ENCODE measurements around the gene POLG.

POLG gene

GRCh38 chr15:89377024-89377841, 42.6 kb upstream of the POLG start:
- Histone ChIP-seq H3K4me3 (ENCODE audit: insufficient read depth, low read depth, low read length, poor library complexity, severe bottlenecking) (no peak overlapping the region), H3K9me3 (ENCODE audit: control insufficient read depth, low read length) (no peaks in the 10 kb centered on the region), H3K4me1 (ENCODE audit: control insufficient read depth, insufficient read depth, low read length, poor library complexity, severe bottlenecking) (peaks cover 4% of the 10 kb centered on the region), H3K27me3 (replicated peaks; ENCODE audit: control insufficient read depth, insufficient read depth, low read length, poor library complexity, severe bottlenecking) (peaks cover 57% of the 10 kb centered on the region), H3K36me3 (ENCODE audit: control insufficient read depth, insufficient read depth, low read length) (no peaks in the 10 kb centered on the region), H3K27ac (ENCODE audit: insufficient read depth, low read length, poor library complexity, severe bottlenecking) (no peak overlapping the region)
- DNase-seq, result no peak

DNA sequence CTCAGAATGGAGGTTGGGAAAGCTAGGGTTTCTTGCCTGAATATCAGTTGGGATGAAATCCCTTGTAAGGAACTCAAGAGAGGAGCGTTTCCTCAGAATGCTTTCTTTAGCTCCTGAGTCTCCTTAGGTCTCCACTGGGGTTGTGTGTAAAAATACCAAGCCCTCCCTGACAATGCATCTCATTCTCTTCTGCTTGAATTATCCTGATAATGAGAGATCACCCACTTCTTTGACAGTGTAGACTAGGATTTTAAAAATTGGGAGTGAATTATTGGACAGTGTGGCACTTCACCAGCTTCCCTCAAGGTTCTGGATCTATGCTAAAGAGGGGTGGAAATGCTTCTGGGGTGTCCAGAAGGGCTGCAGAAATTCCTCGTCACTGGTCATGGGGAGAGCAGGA, 41.8 kb upstream of the POLG start:
- no peak for DNase-seq
- Histone ChIP-seq H3K27ac (ENCODE audit: insufficient read depth, low read length, poor library complexity, severe bottlenecking) (no peak overlapping the region), H3K4me1 (ENCODE audit: control insufficient read depth, insufficient read depth, low read length, poor library complexity, severe bottlenecking) (peaks cover 4% of the 10 kb centered on the region), H3K27me3 (replicated peaks; ENCODE audit: control insufficient read depth, insufficient read depth, low read length, poor library complexity, severe bottlenecking) (peaks cover 64% of the 10 kb centered on the region), H3K9me3 (ENCODE audit: control insufficient read depth, low read length) (no peaks in the 10 kb centered on the region), H3K36me3 (ENCODE audit: control insufficient read depth, insufficient read depth, low read length) (no peaks in the 10 kb centered on the region), H3K4me3 (ENCODE audit: insufficient read depth, low read depth, low read length, poor library complexity, severe bottlenecking) (no peak overlapping the region)

DNA sequence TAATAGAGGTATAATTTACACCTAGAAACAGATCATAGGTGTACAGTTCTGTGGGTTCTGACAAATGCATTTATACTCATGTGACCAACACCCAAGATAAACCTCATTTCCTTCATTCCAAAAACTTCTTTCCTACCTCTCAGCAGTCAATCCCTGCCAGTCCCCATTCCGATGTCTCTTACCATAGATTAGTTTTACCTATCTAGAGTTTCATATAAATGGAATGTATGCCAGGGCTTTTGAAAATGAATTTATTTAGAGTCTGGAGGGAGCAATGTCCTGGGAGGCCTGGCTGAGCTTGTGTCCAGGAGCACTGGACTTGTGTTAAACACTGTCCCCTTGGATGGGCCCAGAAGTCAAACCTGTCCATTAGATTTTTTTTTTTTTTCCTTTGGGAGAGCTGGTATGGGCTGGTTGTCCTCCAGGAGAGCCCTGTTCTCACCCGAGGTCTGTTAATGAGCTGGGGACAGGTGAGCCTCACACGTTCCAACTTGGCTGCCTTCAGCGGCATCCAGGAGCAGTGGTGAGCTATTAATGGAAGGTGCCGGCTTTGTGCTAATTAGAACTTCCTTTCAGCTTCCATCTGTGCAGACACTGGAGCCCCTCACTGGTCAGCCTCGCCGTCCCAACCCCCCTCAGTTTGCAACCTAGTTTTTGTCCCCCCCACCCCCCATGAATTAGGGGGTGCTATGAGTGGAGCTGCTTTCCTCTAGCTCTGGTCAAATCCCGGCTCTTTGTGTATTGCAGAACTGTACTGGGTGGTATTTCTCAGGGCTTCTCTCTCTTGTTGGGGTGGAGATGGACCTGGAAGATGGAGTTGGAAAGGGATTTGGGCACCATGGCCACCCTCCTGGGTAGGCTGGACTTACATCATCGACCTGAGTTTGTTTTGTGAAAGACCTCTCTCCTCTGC, 40.7 kb upstream of the POLG start:
- Histone ChIP-seq H3K4me3 (ENCODE audit: insufficient read depth, low read depth, low read length, poor library complexity, severe bottlenecking) (no peak overlapping the region), H3K27me3 (replicated peaks; ENCODE audit: control insufficient read depth, insufficient read depth, low read length, poor library complexity, severe bottlenecking) (peaks cover 69% of the 10 kb centered on the region), H3K27ac (ENCODE audit: insufficient read depth, low read length, poor library complexity, severe bottlenecking) (no peak overlapping the region), H3K36me3 (ENCODE audit: control insufficient read depth, insufficient read depth, low read length) (no peaks in the 10 kb centered on the region), H3K9me3 (ENCODE audit: control insufficient read depth, low read length) (no peaks in the 10 kb centered on the region), H3K4me1 (ENCODE audit: control insufficient read depth, insufficient read depth, low read length, poor library complexity, severe bottlenecking) (peaks cover 4% of the 10 kb centered on the region)
- DNase-seq, result no peak

- Histone ChIP-seq H3K4me3 (ENCODE audit: insufficient read depth, low read depth, low read length, poor library complexity, severe bottlenecking) (no peak overlapping the region), H3K36me3 (ENCODE audit: control insufficient read depth, insufficient read depth, low read length) (no peaks in the 10 kb centered on the region), H3K4me1 (ENCODE audit: control insufficient read depth, insufficient read depth, low read length, poor library complexity, severe bottlenecking) (peaks cover 4% of the 10 kb centered on the region), H3K9me3 (ENCODE audit: control insufficient read depth, low read length) (no peaks in the 10 kb centered on the region), H3K27me3 (replicated peaks; ENCODE audit: control insufficient read depth, insufficient read depth, low read length, poor library complexity, severe bottlenecking) (peaks cover 69% of the 10 kb centered on the region), H3K27ac (ENCODE audit: insufficient read depth, low read length, poor library complexity, severe bottlenecking) (no peak overlapping the region)
- no peak for DNase-seq
Measured at GRCh38 chr15:89374086-89374981, 39.7 kb upstream of the POLG start.

GRCh38 chr15:89372069-89372935, 37.7 kb upstream of the POLG start:
- no peaks in the 10 kb centered on the region for H3K9me3 ChIP-seq (ENCODE audit: control insufficient read depth, low read length)
- no peak for DNase-seq
- H3K27ac ChIP-seq (ENCODE audit: insufficient read depth, low read length, poor library complexity, severe bottlenecking), result no peak overlapping the region
- no peak overlapping the region for H3K4me3 ChIP-seq (ENCODE audit: insufficient read depth, low read depth, low read length, poor library complexity, severe bottlenecking)
- peaks cover 72% of the 10 kb centered on the region for H3K27me3 ChIP-seq (replicated peaks; ENCODE audit: control insufficient read depth, insufficient read depth, low read length, poor library complexity, severe bottlenecking)
- peaks cover 3% of the 10 kb centered on the region for H3K4me1 ChIP-seq (ENCODE audit: control insufficient read depth, insufficient read depth, low read length, poor library complexity, severe bottlenecking)
- no peaks in the 10 kb centered on the region for H3K36me3 ChIP-seq (ENCODE audit: control insufficient read depth, insufficient read depth, low read length)

GRCh38 chr15:89371228-89372044, 36.8 kb upstream of the POLG start:
- H3K4me3 ChIP-seq (ENCODE audit: insufficient read depth, low read depth, low read length, poor library complexity, severe bottlenecking), result no peak overlapping the region
- peaks cover 72% of the 10 kb centered on the region for H3K27me3 ChIP-seq (replicated peaks; ENCODE audit: control insufficient read depth, insufficient read depth, low read length, poor library complexity, severe bottlenecking)
- no peaks in the 10 kb centered on the region for H3K36me3 ChIP-seq (ENCODE audit: control insufficient read depth, insufficient read depth, low read length)
- peaks cover 4% of the 10 kb centered on the region for H3K4me1 ChIP-seq (ENCODE audit: control insufficient read depth, insufficient read depth, low read length, poor library complexity, severe bottlenecking)
- no peaks in the 10 kb centered on the region for H3K9me3 ChIP-seq (ENCODE audit: control insufficient read depth, low read length)
- no peak for DNase-seq
- H3K27ac ChIP-seq (ENCODE audit: insufficient read depth, low read length, poor library complexity, severe bottlenecking), result no peak overlapping the region

GRCh38 chr15:89370978-89371227, 36.3 kb upstream of the POLG start:
- peaks cover 4% of the 10 kb centered on the region for H3K4me1 ChIP-seq (ENCODE audit: control insufficient read depth, insufficient read depth, low read length, poor library complexity, severe bottlenecking)
- H3K27ac ChIP-seq (ENCODE audit: insufficient read depth, low read length, poor library complexity, severe bottlenecking), result no peak overlapping the region
- DNase-seq, result no peak
- no peaks in the 10 kb centered on the region for H3K9me3 ChIP-seq (ENCODE audit: control insufficient read depth, low read length)
- H3K36me3 ChIP-seq (ENCODE audit: control insufficient read depth, insufficient read depth, low read length), result no peaks in the 10 kb centered on the region
- H3K4me3 ChIP-seq (ENCODE audit: insufficient read depth, low read depth, low read length, poor library complexity, severe bottlenecking), result no peak overlapping the region
- H3K27me3 ChIP-seq (replicated peaks; ENCODE audit: control insufficient read depth, insufficient read depth, low read length, poor library complexity, severe bottlenecking), result peaks cover 73% of the 10 kb centered on the region

DNA sequence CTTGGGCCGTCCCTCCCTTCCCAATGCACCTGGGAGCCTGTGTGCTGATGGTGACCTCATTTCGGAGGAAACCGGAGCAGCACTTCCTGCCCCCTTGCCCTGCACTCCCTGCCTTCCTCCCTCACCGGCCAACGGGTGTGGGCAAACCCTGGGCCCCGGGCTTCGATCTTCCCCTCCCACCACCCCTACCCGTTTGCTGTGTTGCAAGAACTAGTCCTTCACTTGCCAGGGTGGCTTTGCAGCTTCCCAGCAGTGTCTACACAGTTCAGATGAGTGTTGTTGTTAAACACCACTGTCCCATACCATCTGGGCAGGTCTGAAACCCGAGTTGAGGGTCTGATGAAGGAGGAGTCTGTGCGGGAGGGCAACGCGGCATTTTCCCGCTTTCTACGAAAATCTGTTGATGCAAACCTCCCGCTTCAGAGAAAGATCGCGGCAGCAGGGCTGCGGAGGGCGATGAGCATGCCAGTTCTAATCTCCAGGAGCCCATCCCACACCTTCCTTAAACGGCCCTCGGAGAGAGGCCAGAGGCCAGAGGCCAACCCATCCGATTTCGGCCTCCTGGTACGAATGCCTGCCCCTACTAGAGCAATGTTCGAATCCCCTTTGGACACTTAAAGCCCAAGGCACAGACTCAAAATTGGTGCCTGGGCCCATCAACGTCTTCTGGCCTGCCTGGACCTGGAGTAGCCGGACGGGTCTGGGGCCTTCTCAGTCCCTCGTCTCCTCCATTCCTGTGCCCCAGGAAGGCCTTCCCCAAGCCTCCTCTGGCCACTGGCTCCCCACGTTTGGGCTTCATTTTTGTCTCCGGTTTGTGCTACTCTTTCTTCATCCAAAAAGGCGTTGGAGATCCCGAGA, 35.7 kb upstream of the POLG start:
- Histone ChIP-seq H3K9me3 (ENCODE audit: control insufficient read depth, low read length) (no peaks in the 10 kb centered on the region), H3K4me3 (ENCODE audit: insufficient read depth, low read depth, low read length, poor library complexity, severe bottlenecking) (no peak overlapping the region)

More for the DNA sequence above, 35.7 kb upstream of the POLG start:
- H3K4me1 ChIP-seq (ENCODE audit: control insufficient read depth, insufficient read depth, low read length, poor library complexity, severe bottlenecking), result peaks cover 4% of the 10 kb centered on the region
- no peaks in the 10 kb centered on the region for H3K36me3 ChIP-seq (ENCODE audit: control insufficient read depth, insufficient read depth, low read length)
- DNase-seq, result no peak
- H3K27ac ChIP-seq (ENCODE audit: insufficient read depth, low read length, poor library complexity, severe bottlenecking), result no peak overlapping the region
- peaks cover 72% of the 10 kb centered on the region for H3K27me3 ChIP-seq (replicated peaks; ENCODE audit: control insufficient read depth, insufficient read depth, low read length, poor library complexity, severe bottlenecking)

All from effector memory CD4-positive, alpha-beta T cell (primary cell).